ENCODE measurements around the gene PTK7. TPM values are rescaled to one million over a fixed set of nuclear protein-coding genes. Genes with fewer than 3 reads are reported as not detected.
A peak's percentile ranks its signal among the peaks of the same experiment; 100 is the strongest.

The PTK7 gene
- total RNA-seq, 1 experiment from 2014 or later, result 42.6 TPM

GRCh38 chr6:43095939-43096338 is 19.8 kb downstream of the PTK7 start:
- peak overlapping the region; percentile 92 for H3K27ac Mint-ChIP-seq (ENCODE audit: low read depth, unreplicated experiment)
- no TSS peak for BruUV-seq (replicated peaks)
- intact Hi-C loops (cut with micrococcal nuclease), result no loop called here
- no peaks in the 10 kb centered on the region for H3K9me3 Mint-ChIP-seq (ENCODE audit: unreplicated experiment)
- H3K36me3 Mint-ChIP-seq (ENCODE audit: insufficient read depth, unreplicated experiment), result peaks cover 5% of the 10 kb centered on the region
- H3K27me3 Mint-ChIP-seq (ENCODE audit: insufficient read depth, unreplicated experiment), result no peaks in the 10 kb centered on the region
- CTCF ChIA-PET, result interaction anchor here (0.9 to 1.4 kb wide), 3 partner anchors 24 to 76 kb away, joined by 3 to 6 read pairs (median 3); partner anchors contain the start of gene SRF
- H3K4me1 Mint-ChIP-seq (ENCODE audit: insufficient read depth, unreplicated experiment), result peaks cover 31% of the 10 kb centered on the region
- peak; percentile 27 for DNase-seq (ENCODE audit: unreplicated experiment)
- peak overlapping the region; percentile 55 for H3K4me3 Mint-ChIP-seq (ENCODE audit: unreplicated experiment)
- no peak for TF ChIP-seq CTCF (IDR thresholded peaks at IDR 0.05; ENCODE audit: unreplicated experiment)
- POLR2A ChIA-PET, result interaction anchor here (0.6 to 6.8 kb wide), 28 partner anchors 7 to 1244 kb away, joined by 3 to 44 read pairs (median 4); partner anchors contain the start of genes CUL7, KLC4, MRPL2 and PTK7

- no TSS peak for BruUV-seq (replicated peaks)
- Mint-ChIP-seq H3K27ac (ENCODE audit: low read depth, unreplicated experiment) (peak overlapping the region; percentile 92), H3K4me1 (ENCODE audit: insufficient read depth, unreplicated experiment) (peaks cover 31% of the 10 kb centered on the region), H3K4me3 (ENCODE audit: unreplicated experiment) (peak overlapping the region; percentile 55), H3K36me3 (ENCODE audit: insufficient read depth, unreplicated experiment) (peaks cover 5% of the 10 kb centered on the region), H3K9me3 (ENCODE audit: unreplicated experiment) (no peaks in the 10 kb centered on the region), H3K27me3 (ENCODE audit: insufficient read depth, unreplicated experiment) (no peaks in the 10 kb centered on the region)
- ChIA-PET CTCF (interaction anchor here (0.6 to 1.8 kb wide), 12 partner anchors 14 to 383 kb away, joined by 3 to 9 read pairs (median 4); partner anchors contain the start of gene SRF), POLR2A (interaction anchor here (0.6 to 6.8 kb wide), 32 partner anchors 8 to 1243 kb away, joined by 3 to 44 read pairs (median 4); partner anchors contain the start of genes CUL7, KLC4, KLHDC3 and MEA1)
- DNase-seq (ENCODE audit: unreplicated experiment), result peak; percentile 83
- no peak for TF ChIP-seq CTCF (IDR thresholded peaks at IDR 0.05; ENCODE audit: unreplicated experiment)
- intact Hi-C loops (cut with micrococcal nuclease), result no loop called here
Observed at GRCh38 chr6:43096451-43097097, 20.5 kb downstream of the PTK7 start.

GRCh38 chr6:43097098-43097489 is 21.0 kb downstream of the PTK7 start:
- ChIA-PET POLR2A (interaction anchor here (0.6 to 6.8 kb wide), 20 partner anchors 8 to 482 kb away, joined by 3 to 44 read pairs (median 6); partner anchors contain the start of genes CUL7, KLC4, KLHDC3 and MEA1), CTCF (interaction anchor here (0.6 to 1.8 kb wide), 10 partner anchors 14 to 383 kb away, joined by 3 to 9 read pairs (median 4); no protein-coding TSS in a partner anchor)
- Mint-ChIP-seq H3K4me1 (ENCODE audit: insufficient read depth, unreplicated experiment) (peaks cover 31% of the 10 kb centered on the region), H3K4me3 (ENCODE audit: unreplicated experiment) (peak overlapping the region; percentile 55), H3K27me3 (ENCODE audit: insufficient read depth, unreplicated experiment) (no peaks in the 10 kb centered on the region), H3K36me3 (ENCODE audit: insufficient read depth, unreplicated experiment) (peaks cover 5% of the 10 kb centered on the region), H3K27ac (ENCODE audit: low read depth, unreplicated experiment) (peak overlapping the region; percentile 92), H3K9me3 (ENCODE audit: unreplicated experiment) (no peaks in the 10 kb centered on the region)
- no TSS peak for BruUV-seq (replicated peaks)
- intact Hi-C loops (cut with micrococcal nuclease), result no loop called here
- no peak for TF ChIP-seq CTCF (IDR thresholded peaks at IDR 0.05; ENCODE audit: unreplicated experiment)
- DNase-seq (ENCODE audit: unreplicated experiment), result no peak

- peaks cover 31% of the 10 kb centered on the region for H3K4me1 Mint-ChIP-seq (ENCODE audit: insufficient read depth, unreplicated experiment)
- POLR2A ChIA-PET, result interaction anchor here (0.7 to 6.8 kb wide), 15 partner anchors 9 to 1251 kb away, joined by 3 to 44 read pairs (median 6); partner anchors contain the start of genes CUL7, KLC4, KLHDC3 and MEA1
- peaks cover 5% of the 10 kb centered on the region for H3K36me3 Mint-ChIP-seq (ENCODE audit: insufficient read depth, unreplicated experiment)
- peak overlapping the region; percentile 92 for H3K27ac Mint-ChIP-seq (ENCODE audit: low read depth, unreplicated experiment)
- DNase-seq (ENCODE audit: unreplicated experiment), result no peak
- H3K27me3 Mint-ChIP-seq (ENCODE audit: insufficient read depth, unreplicated experiment), result no peaks in the 10 kb centered on the region
- intact Hi-C loops (cut with micrococcal nuclease), result no loop called here
- H3K4me3 Mint-ChIP-seq (ENCODE audit: unreplicated experiment), result peak overlapping the region; percentile 55
- TF ChIP-seq CTCF (IDR thresholded peaks at IDR 0.05; ENCODE audit: unreplicated experiment), result no peak
- CTCF ChIA-PET, result interaction anchor here (0.6 to 1.8 kb wide), 10 partner anchors 15 to 1389 kb away, joined by 3 to 9 read pairs (median 4); no protein-coding TSS in a partner anchor
- no TSS peak for BruUV-seq (replicated peaks)
- no peaks in the 10 kb centered on the region for H3K9me3 Mint-ChIP-seq (ENCODE audit: unreplicated experiment)
Observed at GRCh38 chr6:43097502-43097901, 21.4 kb downstream of the PTK7 start.
